ENCODE results near the gene LAG3.

The LAG3 gene

GRCh38 chr12:6778574-6779550 is 6.5 kb downstream of the LAG3 start:
- peak; percentile 94 for TF ChIP-seq CTCF (IDR thresholded peaks at IDR 0.05; ENCODE audit: poor library complexity, severe bottlenecking)
- H3K9me3 ChIP-seq (ENCODE audit: severe bottlenecking), result no peaks in the 10 kb centered on the region
- no peaks in the 10 kb centered on the region for H3K27me3 ChIP-seq (ENCODE audit: insufficient read depth, poor library complexity, severe bottlenecking)
- peaks cover 3% of the 10 kb centered on the region for H3K4me1 ChIP-seq (ENCODE audit: insufficient read depth, poor library complexity, severe bottlenecking)
- peak; percentile 95 for ATAC-seq (ENCODE audit: low read depth)
- no peaks in the 10 kb centered on the region for H3K36me3 ChIP-seq (ENCODE audit: low read depth)
- H3K4me3 ChIP-seq (ENCODE audit: severe bottlenecking), result peak overlapping the region; percentile 20
- H3K27ac ChIP-seq (ENCODE audit: poor library complexity, severe bottlenecking), result no peak overlapping the region
- peak; percentile 92 for DNase-seq (ENCODE audit: low spot score)

- DNase-seq (ENCODE audit: low spot score), result no peak
- TF ChIP-seq CTCF (IDR thresholded peaks at IDR 0.05; ENCODE audit: poor library complexity, severe bottlenecking), result no peak
- H3K4me1 ChIP-seq (ENCODE audit: insufficient read depth, poor library complexity, severe bottlenecking), result peaks cover 3% of the 10 kb centered on the region
- no peak overlapping the region for H3K4me3 ChIP-seq (ENCODE audit: severe bottlenecking)
- no peak for ATAC-seq (ENCODE audit: low read depth)
- no peak overlapping the region for H3K27ac ChIP-seq (ENCODE audit: poor library complexity, severe bottlenecking)
- H3K9me3 ChIP-seq (ENCODE audit: severe bottlenecking), result no peaks in the 10 kb centered on the region
- H3K36me3 ChIP-seq (ENCODE audit: low read depth), result no peaks in the 10 kb centered on the region
- H3K27me3 ChIP-seq (ENCODE audit: insufficient read depth, poor library complexity, severe bottlenecking), result no peaks in the 10 kb centered on the region
These were observed 7.5 kb downstream of the LAG3 start for GRCh38 chr12:6779708-6780432.

GRCh38 chr12:6780573-6780972 is 8.3 kb downstream of the LAG3 start:
- H3K27me3 ChIP-seq (ENCODE audit: insufficient read depth, poor library complexity, severe bottlenecking), result no peaks in the 10 kb centered on the region
- ATAC-seq (ENCODE audit: low read depth), result no peak
- H3K27ac ChIP-seq (ENCODE audit: poor library complexity, severe bottlenecking), result no peak overlapping the region
- H3K9me3 ChIP-seq (ENCODE audit: severe bottlenecking), result no peaks in the 10 kb centered on the region
- H3K36me3 ChIP-seq (ENCODE audit: low read depth), result no peaks in the 10 kb centered on the region
- peaks cover 3% of the 10 kb centered on the region for H3K4me1 ChIP-seq (ENCODE audit: insufficient read depth, poor library complexity, severe bottlenecking)
- TF ChIP-seq CTCF (IDR thresholded peaks at IDR 0.05; ENCODE audit: poor library complexity, severe bottlenecking), result no peak
- DNase-seq (ENCODE audit: low spot score), result no peak
- H3K4me3 ChIP-seq (ENCODE audit: severe bottlenecking), result no peak overlapping the region

GRCh38 chr12:6782119-6782518 is 9.8 kb downstream of the LAG3 start:
- no peak for TF ChIP-seq CTCF (IDR thresholded peaks at IDR 0.05; ENCODE audit: poor library complexity, severe bottlenecking)
- Histone ChIP-seq H3K9me3 (ENCODE audit: severe bottlenecking) (no peaks in the 10 kb centered on the region), H3K36me3 (ENCODE audit: low read depth) (no peaks in the 10 kb centered on the region), H3K27ac (ENCODE audit: poor library complexity, severe bottlenecking) (no peak overlapping the region), H3K27me3 (ENCODE audit: insufficient read depth, poor library complexity, severe bottlenecking) (no peaks in the 10 kb centered on the region), H3K4me1 (ENCODE audit: insufficient read depth, poor library complexity, severe bottlenecking) (peaks cover 3% of the 10 kb centered on the region), H3K4me3 (ENCODE audit: severe bottlenecking) (no peak overlapping the region)
- ATAC-seq (ENCODE audit: low read depth) (no peak), DNase-seq (ENCODE audit: low spot score) (no peak)
